Mucosa of gallbladder (tissue), 1 donor: Measurements from ENCODE around the gene GPR157. TPM values are rescaled to one million over a fixed set of nuclear protein-coding genes. Genes with fewer than 3 reads are reported as not detected.

ENCODE experiments used
- DNase-seq: peaks from one replicate; pipeline ENCODE4 v3.0.0-alpha.2; 2020; ENCODE audit warnings: low spot score
- total RNA-seq: library from RNA; stranded (reverse); gene quantifications from one replicate; pipeline ENCODE4 v1.2.1, GENCODE V29; 2021
- donor health status: DM: no; HTN: no; CAD: no.

Gene GPR157
- total RNA-seq, 1 donor from 2014 or later: 8.3 TPM

- no peak for DNase-seq
These were observed 66.1 kb downstream of the GPR157 start for GRCh38 chr1:9062846-9063245.

- no peak for DNase-seq
These were observed 66.9 kb downstream of the GPR157 start for GRCh38 chr1:9062021-9062471.

GRCh38 chr1:9061252-9061960 lies 67.5 kb downstream of the GPR157 start:
- DNase-seq: no peak

GRCh38 chr1:9059891-9060744 lies 68.8 kb downstream of the GPR157 start:
- no peak for DNase-seq

GRCh38 chr1:9058465-9058864 lies 70.4 kb downstream of the GPR157 start:
- DNase-seq: no peak

GRCh38 chr1:9057851-9058250 lies 71.1 kb downstream of the GPR157 start:
- no peak for DNase-seq

GRCh38 chr1:9052272-9053049 lies 76.4 kb downstream of the GPR157 start:
- no peak for DNase-seq

- DNase-seq: no peak
These were observed 77.5 kb downstream of the GPR157 start for GRCh38 chr1:9051379-9051778.

- DNase-seq: no peak
These were observed 78.1 kb downstream of the GPR157 start for GRCh38 chr1:9050803-9051202.

Other genes with a start within 250 kb of the GPR157 start
- not detected for gene CA6, start 183.2 kb downstream of the GPR157 start, total RNA-seq
- gene SLC2A7, start 102.7 kb downstream of the GPR157 start, total RNA-seq: not detected
- 8.8 TPM for gene SLC2A5, start 59.5 kb downstream of the GPR157 start, total RNA-seq
- gene H6PD, start 105.7 kb upstream of the GPR157 start, total RNA-seq: 45.6 TPM
- gene SPSB1, start 163.8 kb upstream of the GPR157 start, total RNA-seq: 25.3 TPM